SIG-M5 treated with dmso at 0.1 percent for 504 hours (cell line): Measurements from ENCODE around the gene CCND2.

ENCODE experiments used
- DNase-seq: peaks from one replicate; lab custom pipeline; 2025; ENCODE audit not compliant: unreplicated experiment; lab: John Stamatoyannopoulos, UW

Gene CCND2

GRCh38 chr12:4289231-4289878 is 15.8 kb downstream of the CCND2 start:
- DNase-seq = peak; percentile 92

- DNase-seq = no peak
Observed at GRCh38 chr12:4289998-4290790, 16.6 kb downstream of the CCND2 start.

- no peak for DNase-seq
Observed at GRCh38 chr12:4292341-4293073, 18.9 kb downstream of the CCND2 start.

- no peak for DNase-seq
Observed at GRCh38 chr12:4293299-4293965, 19.9 kb downstream of the CCND2 start.

- DNase-seq = no peak
Observed at GRCh38 chr12:4293966-4294505, 20.5 kb downstream of the CCND2 start.

- DNase-seq = no peak
Observed at GRCh38 chr12:4296751-4297150, 23.2 kb downstream of the CCND2 start.

- no peak for DNase-seq
Observed at GRCh38 chr12:4297617-4298016, 24.1 kb downstream of the CCND2 start.

- DNase-seq = no peak
Observed at GRCh38 chr12:4300883-4301282, 27.3 kb downstream of the CCND2 start.

- DNase-seq = no peak
Observed at GRCh38 chr12:4301932-4302501, 28.5 kb downstream of the CCND2 start.

GRCh38 chr12:4302881-4303280 is 29.3 kb downstream of the CCND2 start:
- no peak for DNase-seq

GRCh38 chr12:4303750-4304149 is 30.2 kb downstream of the CCND2 start:
- DNase-seq = no peak

- DNase-seq = peak; percentile 69
Observed at GRCh38 chr12:4307593-4308333, 34.2 kb downstream of the CCND2 start.

- DNase-seq = no peak
Observed at GRCh38 chr12:4308334-4308950, 34.9 kb downstream of the CCND2 start.

GRCh38 chr12:4311776-4312175 is 38.2 kb downstream of the CCND2 start:
- no peak for DNase-seq

- no peak for DNase-seq
Observed at GRCh38 chr12:4312251-4312650, 38.7 kb downstream of the CCND2 start.

GRCh38 chr12:4320497-4320852 is 46.9 kb downstream of the CCND2 start:
- peak; percentile 21 for DNase-seq

- peak; percentile 92 for DNase-seq
Observed at GRCh38 chr12:4320853-4321701, 47.5 kb downstream of the CCND2 start, which contains the start of gene TIGAR. Gene TIGAR, plus strand, starts transcription at chr12:4321213. Its CDS starts 59 bp downstream, at chr12:4321272.

GRCh38 chr12:4322726-4323125 is 49.2 kb downstream of the CCND2 start:
- peak; percentile 12 for DNase-seq
